GM12872 (cell line): Measurements from ENCODE around the gene SCGB1C2.
"Not testable (repeated sequence)": the region's sequence is repeated elsewhere in the genome, so short reads cannot be mapped to it uniquely, and the experiment has no call there.

Experiments
- CTCF ChIP-seq: IDR thresholded peaks from 3 replicates; pipeline ENCODE4 v1.5.1; 2011; ENCODE audit warnings: low read depth, mild to moderate bottlenecking, low read length, moderate library complexity; ENCODE audit not compliant: insufficient read depth

Gene SCGB1C2

GRCh38 chr17:137166-137807 lies at the start of gene SCGB1C2:
TSS of gene SCGB1C2 (plus strand) at chr17:137569. CDS start at chr17:137591, 22 bp downstream.
- TF ChIP-seq CTCF = not testable (repeated sequence)

- TF ChIP-seq CTCF = peak; percentile 44; the same call in 2 of the 3 replicates
These were observed 18.9 kb upstream of the SCGB1C2 start for GRCh38 chr17:118339-118917.

GRCh38 chr17:134332-134785 lies 3.0 kb upstream of the SCGB1C2 start:
- TF ChIP-seq CTCF = peak; percentile 44

- TF ChIP-seq CTCF = peak; percentile 40; the same call in 2 of the 3 replicates
These were observed 838 bp upstream of the SCGB1C2 start for GRCh38 chr17:136531-136930.

- TF ChIP-seq CTCF = no peak
These were observed 4.8 kb downstream of the SCGB1C2 start for GRCh38 chr17:142102-142661.

- no peak for TF ChIP-seq CTCF
These were observed 5.8 kb downstream of the SCGB1C2 start for GRCh38 chr17:142876-143784.
